DMS79 (cell line): ENCODE data around the gene CCNQ.

Experiments used
- DNase-seq: peaks from one replicate; lab custom pipeline; 2025; lab: John Stamatoyannopoulos, UW

The CCNQ gene

DNA sequence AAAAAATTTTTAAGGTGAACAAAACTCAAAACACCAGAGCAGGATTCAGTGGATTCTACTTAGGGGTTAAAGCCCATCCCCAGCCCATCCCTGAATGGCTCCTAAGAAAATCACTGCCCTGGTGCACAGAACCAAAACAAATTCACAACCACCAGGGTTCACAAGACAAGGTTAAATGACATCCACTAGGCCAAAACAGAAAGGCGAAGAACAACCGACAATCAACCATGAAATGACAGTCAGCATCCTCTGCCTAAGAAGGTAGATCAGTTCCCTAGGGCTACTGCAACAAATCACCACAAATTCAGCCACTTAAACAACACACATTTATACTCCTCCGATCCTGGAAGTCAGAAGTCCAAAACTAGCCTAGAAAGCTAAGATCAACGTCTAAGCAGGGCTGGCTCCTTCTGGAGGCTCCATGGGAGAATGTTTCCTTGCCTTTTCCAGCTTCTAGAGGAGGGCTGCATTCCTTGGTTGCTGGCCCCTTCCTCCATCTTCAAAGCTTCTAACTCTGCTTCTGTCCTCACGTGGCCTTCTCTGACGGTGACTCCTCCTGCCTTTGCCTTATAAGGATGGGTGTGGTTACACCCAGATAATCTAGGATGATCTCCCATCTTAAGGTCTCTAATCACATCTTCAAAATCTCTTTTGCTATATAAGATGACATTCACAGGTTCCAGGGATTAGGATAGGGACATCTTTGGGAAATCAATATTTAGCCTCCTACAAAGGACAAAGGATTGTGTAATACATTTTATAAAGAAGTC is 1.8 kb downstream of the CCNQ start:
- no peak for DNase-seq

DNA sequence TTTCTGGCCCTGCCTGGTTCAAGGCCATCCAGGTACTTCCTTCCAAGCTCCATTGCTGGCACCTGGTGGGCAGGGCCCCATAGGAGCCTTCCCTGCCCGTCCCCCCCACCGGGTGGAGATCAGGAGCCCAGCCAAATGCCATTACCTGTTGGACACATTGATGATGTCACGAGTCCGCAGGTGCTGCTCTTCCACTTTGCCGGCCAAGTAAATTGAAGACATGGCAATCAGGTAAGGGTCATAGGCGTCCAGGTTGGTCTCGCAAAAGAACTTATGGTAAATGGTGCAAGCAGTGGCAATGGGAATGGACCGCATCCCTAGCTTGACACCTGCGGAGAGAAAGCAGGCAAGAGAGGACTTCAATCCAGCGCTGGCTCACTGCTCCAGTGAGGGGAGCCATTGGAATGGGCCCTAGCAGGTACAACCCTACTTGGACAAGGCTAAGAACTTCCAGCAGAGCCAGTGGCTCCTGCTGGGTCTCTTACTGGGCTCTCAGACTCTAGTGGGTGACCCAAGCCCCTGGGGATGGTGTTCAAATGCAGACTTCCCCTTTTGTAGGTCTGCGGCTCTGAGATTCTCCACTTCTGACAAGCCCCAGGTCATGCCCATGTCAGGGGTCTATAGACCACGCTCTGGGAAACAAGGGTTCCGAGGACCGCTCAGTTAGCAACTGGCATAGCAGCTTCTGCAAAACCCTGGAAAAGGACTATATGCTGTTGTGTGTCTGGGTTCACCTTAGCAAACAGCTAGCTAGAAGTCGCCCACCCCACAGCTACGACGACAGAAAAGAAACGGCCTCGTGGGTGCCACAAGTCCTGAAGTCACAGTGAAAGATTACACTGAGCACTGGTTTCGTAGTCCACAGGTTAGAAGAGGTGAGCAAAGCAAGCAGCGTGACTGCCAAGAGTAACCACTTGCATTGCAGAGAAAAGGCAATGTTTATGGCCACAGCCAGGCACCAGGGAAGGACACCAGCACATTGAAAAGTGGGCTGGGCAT is 2.8 kb downstream of the CCNQ start:
- DNase-seq, result no peak

DNA sequence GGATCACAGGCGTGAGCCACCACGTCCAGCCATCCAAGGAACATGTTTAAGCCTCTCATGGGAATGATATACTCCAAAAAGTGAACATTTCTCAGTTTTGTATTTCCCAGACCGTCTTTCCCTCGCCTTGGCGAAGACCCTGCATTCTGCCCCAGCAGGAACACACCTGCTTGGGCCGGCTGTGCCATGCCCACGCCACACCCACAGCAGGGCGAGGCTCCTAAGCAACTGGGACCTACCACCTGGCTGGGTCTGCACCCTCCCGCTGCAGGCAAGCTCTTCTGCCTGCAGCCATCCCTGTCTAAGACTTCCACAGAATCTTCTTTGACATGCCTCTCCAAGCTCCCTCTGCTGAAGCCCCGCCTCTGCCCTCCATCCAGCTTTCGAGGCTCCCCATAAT is 3.6 kb downstream of the CCNQ start:
- no peak for DNase-seq

DNA sequence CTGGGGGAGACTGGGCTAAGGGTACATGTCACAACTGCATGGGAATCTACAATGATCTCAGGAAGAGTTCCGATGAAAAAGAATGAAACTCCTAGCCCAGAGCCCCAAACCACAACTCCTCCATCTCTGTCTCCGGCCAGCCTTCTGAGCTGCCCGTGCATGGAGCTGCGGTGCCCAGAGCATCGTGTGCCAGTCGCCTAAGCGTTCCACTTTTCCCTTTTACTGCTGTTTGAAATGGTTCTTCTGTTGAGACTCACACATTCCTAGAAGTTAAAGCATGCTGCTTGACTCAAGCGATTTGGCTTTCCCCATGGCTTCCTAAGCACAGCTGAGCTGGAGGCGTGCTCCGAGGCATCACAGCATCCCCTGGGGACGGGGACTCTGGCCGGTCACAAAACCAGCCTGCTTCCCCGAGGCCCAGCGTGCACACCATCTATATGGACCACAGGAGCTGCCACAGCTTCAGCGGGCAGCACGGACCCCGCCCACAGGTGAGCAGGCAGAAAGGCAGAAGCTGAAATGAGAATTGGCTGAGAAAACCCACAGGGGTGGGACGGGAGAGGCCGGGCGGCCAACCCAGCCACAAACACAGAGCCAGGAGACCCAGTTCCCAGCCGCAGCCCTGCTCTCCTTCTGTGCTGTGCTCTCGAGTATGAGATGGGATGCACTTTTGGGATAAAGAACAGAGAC is 5.0 kb downstream of the CCNQ start:
- no peak for DNase-seq

DNA sequence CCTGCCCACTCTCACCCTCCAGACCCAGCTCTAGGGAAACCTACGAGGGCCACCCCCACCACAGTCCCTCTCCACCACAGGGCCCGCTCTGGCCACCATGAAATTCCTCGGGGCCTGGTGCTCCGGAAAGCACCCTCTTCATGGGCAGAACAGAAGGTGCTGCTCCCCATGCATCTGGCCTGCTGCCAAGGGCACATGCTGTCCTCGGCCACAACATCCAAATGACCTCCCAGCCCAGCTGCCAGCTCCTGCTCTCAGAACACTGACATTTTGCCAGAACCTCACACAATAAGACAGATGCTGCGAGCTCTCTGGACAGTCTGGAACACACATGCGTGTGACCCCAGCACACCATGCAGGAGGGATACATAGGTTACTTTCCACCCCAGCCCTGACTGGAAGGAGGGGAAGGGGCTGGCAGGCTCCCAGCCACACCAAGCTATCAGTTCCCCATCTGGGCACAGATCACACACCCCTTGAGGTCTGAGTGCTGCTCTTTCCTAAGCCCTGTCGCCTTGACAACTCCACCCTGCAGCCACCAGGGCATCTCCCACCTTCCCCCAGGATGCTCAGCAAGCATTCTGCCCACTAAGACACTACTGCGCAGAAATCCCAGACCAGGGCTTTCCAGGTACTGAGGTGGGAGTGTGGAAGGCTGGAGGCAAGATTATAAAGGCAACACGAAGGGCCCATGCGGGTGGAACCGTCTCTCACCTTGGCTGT is 5.8 kb downstream of the CCNQ start:
- DNase-seq, result peak; percentile 29

DNA sequence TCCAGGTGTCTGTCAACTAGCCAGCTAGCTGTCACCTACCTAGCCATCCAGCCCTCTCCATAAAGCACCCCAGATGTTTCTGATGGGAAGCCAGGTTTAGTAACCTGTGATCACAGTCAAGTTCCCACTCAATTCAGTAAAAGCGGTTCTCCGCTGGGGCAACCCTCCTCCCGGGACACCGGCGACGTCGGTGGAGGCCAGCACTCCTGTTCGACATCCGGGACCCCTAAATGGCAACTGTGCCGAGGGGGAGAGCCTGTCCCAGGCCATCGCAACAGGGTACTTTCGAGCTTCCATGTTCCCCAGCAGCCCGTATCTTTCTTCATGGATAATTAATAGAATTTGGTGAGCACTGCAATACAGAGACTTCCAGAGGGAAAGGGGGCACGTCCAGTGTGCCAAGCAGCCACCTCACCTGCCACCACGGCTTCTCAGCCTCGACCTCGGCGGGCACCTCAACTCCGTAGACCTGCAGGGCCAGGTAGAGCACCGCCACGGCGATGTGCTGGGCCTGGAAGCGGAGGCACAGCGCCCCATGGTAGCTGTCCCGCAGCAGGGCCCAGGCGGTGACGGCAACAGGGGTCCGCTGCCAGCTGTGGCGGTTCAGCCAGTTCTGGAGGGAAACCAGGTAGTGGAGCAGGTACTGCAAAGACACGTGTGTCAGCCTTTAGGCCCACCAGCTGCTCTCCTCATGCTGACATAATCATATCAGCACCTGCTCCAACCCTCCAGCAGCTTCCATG is 6.7 kb downstream of the CCNQ start:
- DNase-seq, result no peak

DNA sequence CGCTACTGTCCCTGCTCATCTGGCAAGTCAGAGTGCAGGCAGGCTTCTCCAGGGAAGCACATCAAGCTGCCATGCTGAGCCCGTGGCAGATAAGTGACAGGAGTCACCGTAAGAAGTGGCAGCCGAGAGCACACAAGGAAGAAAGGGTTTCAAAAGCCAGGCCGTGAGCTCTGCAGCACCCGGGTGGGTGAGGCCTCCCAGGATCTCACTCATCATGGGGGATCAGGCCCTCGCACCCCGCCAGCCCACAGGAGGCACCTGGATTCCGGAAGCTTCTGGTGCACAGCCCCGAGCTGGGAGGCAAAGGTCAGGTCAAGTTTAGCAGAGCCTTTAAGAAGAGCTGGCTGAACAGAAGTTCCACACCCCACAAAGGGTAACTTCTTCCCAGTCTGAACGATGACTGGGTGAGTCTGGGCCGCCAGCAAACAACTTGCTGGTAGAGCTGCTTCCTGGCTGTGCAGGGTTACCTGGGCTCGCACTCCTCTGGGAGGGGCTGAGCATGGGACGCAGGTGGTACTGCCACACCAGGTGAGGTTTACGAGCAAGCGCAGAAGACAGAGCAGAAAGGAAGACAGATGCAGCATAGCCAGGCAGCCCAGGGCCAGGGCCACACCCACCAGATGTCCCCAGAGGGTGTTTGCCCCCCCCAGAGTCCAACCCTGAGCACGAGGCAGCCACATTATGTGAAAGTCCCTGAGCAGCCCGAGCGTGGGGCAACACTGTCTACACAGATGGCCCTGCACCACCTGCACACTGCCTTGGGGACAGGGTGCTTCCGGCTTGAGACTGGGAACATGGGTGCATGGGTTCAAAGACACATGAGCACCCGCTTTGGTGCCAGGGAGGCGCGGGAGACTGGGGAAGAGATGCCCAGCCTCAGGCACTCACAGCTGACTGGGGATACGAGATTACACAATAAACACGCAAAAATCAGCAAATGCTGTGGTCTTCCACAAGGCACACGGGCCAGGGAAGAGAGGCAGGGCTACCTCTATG is 7.7 kb downstream of the CCNQ start:
- DNase-seq, result no peak

DNA sequence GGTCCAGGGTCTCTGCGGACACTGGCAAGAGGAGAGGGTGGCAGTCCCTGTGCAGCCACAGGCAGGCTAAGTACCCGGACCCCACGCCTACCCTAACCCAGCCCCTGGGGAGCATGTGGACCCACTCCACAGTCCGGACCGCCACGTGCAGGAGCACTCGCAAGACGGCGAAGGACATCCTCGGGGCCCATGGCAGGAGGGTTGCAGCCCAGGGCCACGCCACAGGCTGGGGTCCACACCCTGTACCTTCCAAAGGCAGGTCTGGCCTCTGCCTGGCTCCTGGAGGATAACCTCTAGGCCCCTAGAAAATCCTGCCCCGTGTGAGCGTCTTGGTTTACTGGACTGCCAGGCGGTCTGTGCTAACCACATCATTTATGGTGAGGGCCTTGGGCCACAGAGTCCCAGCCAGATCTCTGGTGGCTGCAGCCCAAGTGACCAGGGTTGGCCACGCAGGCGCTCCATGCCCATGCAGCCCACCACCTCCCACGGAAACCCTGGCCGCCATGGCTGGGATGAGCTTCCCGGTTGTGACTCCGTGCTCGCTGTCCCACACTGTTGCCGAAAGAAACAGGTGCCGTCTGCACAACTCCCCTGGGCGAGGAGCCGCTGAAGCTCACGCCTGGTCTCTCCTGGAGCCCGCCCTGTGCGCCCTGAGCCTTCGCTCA is 10.0 kb downstream of the CCNQ start:
- no peak for DNase-seq

DNA sequence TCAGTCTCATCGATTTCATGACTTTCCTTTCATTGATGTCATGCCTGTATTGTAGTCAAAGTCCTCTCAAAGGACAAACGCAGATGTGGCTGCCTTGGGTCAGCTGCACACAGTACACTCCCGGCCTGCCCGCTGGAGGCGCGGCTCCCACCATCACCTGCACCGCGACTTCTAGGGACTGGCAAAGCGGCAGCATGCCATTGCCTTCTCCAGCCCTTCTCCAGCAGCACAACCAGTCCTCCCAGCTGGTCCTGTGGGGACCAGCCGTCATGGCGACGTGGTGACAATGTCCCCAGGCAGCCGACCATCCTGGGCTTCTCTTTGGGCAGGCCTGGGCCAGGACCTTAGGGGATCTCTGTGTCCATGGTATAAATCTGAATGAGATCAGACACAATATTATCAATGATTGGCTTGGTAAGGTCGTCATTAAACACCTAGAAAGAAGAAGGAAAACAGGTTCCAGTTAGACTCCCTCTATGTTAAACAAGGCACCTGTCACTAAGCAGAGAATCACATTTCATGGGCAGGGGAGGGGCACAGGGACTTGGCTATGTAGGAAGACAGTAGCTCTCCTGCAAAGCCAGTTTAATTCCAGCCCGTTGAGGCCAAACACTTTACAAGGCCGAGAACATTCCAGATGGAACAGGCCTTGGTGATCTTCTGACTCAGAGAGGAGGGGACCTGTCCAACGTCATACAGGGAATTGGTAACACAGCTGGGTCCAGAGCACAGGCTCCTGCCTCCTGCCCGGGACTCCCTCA is 10.7 kb downstream of the CCNQ start:
- no peak for DNase-seq

DNA sequence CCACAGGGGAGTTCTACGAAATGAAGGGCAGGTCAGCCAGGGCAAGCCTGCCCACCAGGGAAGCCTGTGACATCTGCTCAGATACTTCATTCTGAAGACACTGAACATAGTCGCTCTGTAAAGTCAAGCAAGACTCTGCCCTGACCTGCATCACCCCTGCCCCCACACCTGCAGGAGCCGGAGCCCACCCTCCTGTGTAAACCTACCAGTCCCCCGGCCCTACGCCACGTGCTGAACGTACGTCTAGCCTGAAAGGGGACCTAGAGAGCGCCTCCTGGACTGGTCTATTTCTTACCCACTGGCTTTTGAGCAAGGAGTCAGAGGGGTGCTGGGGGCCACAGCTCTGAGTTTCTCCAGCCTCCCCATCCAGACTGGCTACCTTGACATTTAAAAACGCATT is 11.6 kb downstream of the CCNQ start:
- DNase-seq, result no peak

DNA sequence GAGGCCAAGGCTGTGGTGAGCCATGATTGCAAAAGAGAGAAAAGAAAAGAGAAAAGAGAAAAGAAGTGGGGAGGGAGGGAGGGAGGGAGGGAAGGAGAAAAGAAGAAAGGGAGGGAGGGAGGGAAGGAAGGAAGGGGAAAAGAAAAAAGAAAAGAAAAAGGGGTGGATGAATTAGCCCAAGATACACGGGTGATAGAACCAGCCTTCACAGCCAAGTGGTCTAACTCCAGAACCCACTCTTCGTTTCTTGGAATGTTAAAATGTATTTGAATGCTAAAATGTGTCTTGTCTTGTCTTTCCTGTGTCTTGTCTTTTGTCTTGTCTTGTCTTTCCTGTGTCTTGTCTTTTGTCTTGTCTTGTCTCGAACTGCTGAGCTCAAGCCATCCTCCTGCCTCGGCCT is 13.1 kb downstream of the CCNQ start:
- no peak for DNase-seq

DNA sequence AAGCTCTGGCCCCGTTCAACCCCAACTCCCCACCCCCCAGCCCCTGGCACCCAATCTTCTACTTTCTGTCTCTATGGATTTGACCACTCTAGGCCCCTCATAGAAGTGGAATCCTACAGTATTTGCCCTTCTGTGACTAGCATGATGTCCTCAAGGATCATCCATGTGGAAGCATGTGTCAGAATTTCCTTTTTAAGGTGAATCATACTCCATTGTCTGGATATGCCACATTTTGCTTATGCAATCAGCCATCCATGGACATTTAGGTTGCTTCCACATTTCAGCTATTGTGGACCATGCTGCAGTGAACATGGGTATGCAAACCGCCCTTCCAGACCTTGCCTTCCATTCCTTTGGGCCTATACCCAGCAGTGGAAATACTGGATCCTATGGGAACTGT is 15.5 kb downstream of the CCNQ start:
- DNase-seq, result no peak

DNA sequence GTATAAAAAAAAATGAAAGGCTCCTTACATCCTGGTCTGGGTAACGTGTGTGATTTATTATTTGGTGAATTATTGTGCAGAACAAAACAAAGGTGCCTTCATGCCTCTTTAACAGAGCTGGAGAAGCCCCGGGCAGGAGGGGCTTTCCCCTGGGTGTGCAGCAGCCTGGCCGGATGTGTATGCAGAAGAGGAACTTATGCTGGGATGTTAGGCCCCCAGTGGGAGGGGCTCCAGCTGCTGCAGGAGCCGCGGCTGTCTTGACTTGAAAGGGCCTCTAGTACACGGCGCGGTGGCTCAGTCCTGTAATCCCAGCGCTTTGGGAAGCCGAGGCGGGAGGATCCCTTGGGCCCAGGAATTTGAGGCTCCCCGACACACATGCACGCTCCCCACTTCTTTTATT is 16.0 kb downstream of the CCNQ start:
- DNase-seq, result no peak

DNA sequence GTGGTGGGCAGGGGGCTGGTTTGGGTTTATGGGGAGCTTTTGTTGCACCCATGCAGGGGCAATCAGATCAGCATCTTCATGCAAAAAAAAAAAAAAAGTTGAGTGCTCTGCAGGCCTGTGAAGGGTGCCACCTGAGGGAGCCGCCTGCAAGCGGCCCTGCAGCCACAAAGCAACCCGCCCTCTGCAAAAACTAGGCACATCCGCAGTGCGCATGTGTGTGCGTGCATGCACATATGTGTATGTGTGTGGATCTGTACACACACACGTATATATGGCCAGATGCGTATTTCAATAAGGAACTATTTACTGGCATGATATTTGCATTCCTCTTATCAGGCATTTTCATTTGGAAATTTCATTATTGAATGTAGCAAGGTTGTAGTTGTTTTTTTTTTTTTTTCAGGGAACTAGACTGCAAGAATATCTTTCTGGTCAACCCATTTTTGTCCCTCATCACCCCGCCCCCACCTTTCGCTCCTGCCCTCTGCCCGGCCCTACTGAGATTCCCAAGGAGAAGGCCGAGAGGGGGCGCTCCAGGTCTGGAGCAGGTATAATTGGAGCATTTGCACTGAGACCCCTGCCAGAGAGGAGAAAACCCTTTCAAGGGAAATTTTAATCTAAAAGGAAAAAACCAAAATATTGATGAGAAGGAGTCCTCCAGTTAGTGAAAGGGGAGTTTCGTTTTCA is 18.1 kb downstream of the CCNQ start:
- no peak for DNase-seq

DNA sequence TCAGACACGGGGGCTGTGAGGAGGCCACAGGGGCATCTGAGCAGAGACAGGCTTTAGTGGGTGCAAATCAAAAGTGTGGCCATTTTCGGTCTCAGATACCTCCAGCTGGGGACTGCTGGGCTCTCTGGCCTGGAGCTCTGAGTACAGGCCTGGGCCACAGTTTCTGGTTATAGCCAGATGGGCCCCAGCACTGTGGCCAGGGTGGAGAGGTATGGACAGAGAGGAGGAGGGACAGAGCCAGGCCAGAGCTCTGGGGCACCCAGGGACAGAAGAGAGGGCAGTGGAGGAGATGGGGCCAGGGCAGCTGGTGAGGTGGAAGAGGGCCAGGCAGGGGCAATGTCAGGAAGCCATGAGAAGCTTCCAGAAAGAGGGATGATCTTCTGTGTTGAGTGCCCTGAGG is 20.1 kb downstream of the CCNQ start:
- DNase-seq, result no peak

DNA sequence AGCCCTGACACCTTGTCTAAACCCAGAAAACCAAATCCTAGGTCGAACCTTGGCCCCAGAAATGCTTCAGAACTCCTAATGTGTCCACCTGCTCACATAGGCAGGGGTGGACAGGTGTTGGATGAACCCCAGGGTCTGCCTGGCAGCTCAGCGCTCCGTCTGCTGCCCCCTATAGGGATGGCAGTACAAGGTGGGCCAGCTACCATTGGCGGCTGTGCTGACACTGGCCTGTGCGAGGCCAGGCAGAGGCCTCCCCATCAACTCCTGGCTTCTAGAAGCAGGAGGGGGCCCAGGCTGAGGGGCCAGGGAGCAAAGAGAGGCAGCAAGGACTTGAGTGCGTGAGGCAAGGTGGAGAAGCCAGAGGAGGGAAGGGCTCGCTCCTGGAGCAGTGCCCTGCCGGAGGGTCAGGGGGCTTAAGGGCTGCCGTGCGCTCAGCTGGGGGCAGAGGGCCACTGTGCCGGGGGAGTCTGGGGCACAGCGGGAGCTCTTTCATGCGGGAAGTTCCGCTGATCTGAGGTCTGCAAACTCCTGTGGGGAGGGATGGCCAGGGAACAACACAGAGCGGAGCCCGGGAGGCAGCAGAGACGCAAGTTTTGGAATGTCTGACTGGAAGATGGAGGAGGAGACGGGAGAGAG is 20.6 kb downstream of the CCNQ start:
- no peak for DNase-seq

DNA sequence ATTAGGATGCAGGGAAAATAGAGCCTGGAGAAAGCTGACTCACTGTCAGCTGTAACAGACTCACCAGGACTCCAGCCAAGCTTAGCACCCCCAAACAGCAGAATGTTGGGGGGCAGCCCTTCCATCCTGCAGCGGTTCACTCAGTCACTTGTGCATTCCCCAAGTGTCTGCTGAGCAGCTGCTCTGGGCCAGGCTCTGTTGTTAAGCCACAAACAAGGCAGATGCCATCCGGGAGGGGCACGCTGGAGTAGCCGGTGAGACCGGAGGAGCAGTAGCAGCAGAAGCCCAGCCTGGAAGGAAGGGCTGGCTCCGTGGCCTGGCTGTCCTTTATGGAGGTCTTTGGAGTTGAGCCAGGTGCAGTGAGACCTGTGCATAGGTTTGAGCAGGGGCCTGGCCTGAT is 22.0 kb downstream of the CCNQ start:
- no peak for DNase-seq
